ENCODE results near the gene TCEAL1. TPM values are rescaled to one million over a fixed set of nuclear protein-coding genes. Genes with fewer than 3 reads are reported as not detected.

Gene TCEAL1
- total RNA-seq, 1 donor from 2014 or later: 93.1 TPM

DNA sequence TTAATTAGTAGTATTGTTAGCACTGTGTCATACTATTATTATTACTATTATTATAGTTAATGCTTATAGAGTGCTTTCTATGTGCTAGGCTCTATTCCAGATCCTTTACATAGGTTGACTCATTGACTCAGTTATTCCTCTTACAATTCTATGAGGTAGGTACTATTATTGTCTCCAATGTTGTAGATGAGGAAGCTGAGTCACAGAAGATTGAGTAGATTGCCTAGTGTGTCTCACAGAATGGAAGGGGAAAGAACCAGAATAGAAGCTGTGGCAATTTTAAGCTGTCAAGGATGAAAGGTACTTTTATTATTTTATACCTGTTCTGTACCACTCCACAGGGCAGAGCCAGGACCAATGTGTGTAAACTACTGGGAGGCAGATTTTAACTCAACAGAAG is 1.9 kb upstream of the TCEAL1 start:
- H3K4me1 ChIP-seq: peaks cover 12% of the 10 kb centered on the region
- H3K4me3 ChIP-seq: no peak overlapping the region
- TF ChIP-seq POLR2A (IDR thresholded peaks at IDR 0.05) (no peak), POLR2AphosphoS5 (IDR thresholded peaks at IDR 0.05; ENCODE audit: insufficient read depth in 1 of 2, low read depth in 1 of 2) (no peak)
- TF ChIP-seq, protein P1, sequence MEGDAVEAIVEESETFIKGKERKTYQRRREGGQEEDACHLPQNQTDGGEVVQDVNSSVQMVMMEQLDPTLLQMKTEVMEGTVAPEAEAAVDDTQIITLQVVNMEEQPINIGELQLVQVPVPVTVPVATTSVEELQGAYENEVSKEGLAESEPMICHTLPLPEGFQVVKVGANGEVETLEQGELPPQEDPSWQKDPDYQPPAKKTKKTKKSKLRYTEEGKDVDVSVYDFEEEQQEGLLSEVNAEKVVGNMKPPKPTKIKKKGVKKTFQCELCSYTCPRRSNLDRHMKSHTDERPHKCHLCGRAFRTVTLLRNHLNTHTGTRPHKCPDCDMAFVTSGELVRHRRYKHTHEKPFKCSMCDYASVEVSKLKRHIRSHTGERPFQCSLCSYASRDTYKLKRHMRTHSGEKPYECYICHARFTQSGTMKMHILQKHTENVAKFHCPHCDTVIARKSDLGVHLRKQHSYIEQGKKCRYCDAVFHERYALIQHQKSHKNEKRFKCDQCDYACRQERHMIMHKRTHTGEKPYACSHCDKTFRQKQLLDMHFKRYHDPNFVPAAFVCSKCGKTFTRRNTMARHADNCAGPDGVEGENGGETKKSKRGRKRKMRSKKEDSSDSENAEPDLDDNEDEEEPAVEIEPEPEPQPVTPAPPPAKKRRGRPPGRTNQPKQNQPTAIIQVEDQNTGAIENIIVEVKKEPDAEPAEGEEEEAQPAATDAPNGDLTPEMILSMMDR (IDR thresholded peaks at IDR 0.05): no peak
- no peak for DNase-seq (ENCODE audit: extremely low spot score in 2 of 2)
- H3K36me3 ChIP-seq: no peaks in the 10 kb centered on the region
- H3K27ac ChIP-seq: peak overlapping the region; percentile 98
- H3K9me3 ChIP-seq: no peaks in the 10 kb centered on the region
- no peaks in the 10 kb centered on the region for H3K27me3 ChIP-seq
- intact Hi-C loops (cut with DNase I): loop anchor here (5.0 kb wide), 1 partner anchor 90 kb away; no protein-coding TSS in a partner anchor

DNA sequence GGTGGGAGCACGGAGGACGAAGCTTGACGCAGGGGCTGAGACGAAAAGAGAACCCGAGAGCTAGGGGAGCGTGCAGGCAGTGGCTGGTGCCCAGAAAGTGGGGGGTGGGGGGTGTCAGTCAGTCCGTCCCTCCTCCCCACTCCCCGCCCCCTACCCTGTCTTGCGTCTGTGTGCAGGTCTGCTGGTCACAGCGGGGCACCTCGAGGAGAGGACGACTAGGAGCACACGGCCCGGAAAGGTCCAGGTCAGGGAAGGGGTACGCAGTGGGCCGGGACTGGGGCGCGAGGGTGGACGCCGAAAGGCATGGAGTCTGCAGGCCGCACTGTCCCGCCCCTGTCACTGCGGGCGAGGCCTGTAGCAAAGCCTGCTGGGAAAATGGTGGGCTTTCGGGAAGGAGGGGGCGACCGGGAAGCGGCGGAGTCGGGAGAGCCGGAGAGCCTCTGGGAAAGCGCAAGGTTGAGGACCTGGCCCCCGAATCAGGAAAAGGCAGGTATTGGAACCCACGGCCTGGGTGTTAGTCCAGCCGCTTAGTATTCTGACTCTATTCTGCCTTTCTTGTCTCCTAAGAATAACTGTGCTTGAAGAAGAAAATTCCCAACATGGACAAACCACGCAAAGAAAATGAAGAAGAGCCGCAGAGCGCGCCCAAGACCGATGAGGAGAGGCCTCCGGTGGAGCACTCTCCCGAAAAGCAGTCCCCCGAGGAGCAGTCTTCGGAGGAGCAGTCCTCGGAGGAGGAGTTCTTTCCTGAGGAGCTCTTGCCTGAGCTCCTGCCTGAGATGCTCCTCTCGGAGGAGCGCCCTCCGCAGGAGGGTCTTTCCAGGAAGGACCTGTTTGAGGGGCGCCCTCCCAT is 769 bp downstream of the TCEAL1 start:
- TF ChIP-seq, protein P1 (IDR thresholded peaks at IDR 0.05): no peak
- TF ChIP-seq POLR2A (IDR thresholded peaks at IDR 0.05): peak in 1 of 2 donors; percentile 14
- peak in 1 of 2 donors; percentile 65 for TF ChIP-seq POLR2AphosphoS5 (IDR thresholded peaks at IDR 0.05; ENCODE audit: insufficient read depth in 1 of 2, low read depth in 1 of 2)
- peak overlapping the region; percentile 98 for H3K27ac ChIP-seq
- DNase-seq (ENCODE audit: extremely low spot score in 2 of 2): no peak
- peaks cover 12% of the 10 kb centered on the region for H3K4me1 ChIP-seq
- no peaks in the 10 kb centered on the region for H3K36me3 ChIP-seq
- peak overlapping the region; percentile 59 to 69 for H3K4me3 ChIP-seq
- H3K27me3 ChIP-seq: no peaks in the 10 kb centered on the region
- intact Hi-C loops (cut with DNase I): loop anchor here (5.0 kb wide), 1 partner anchor 92 kb away; no protein-coding TSS in a partner anchor
- no peaks in the 10 kb centered on the region for H3K9me3 ChIP-seq

DNA sequence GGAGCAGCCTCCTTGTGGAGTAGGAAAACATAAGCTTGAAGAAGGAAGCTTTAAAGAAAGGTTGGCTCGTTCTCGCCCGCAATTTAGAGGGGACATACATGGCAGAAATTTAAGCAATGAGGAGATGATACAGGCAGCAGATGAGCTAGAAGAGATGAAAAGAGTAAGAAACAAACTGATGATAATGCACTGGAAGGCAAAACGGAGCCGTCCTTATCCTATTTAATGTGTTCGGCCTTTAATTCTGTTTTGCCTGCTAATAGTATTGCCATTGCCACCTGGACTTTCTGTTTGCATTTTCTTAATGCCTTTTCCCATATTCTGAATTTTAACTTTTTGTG is 1.4 kb downstream of the TCEAL1 start:
- DNase-seq (ENCODE audit: extremely low spot score in 2 of 2): no peak
- H3K27me3 ChIP-seq: no peaks in the 10 kb centered on the region
- no peaks in the 10 kb centered on the region for H3K9me3 ChIP-seq
- peak overlapping the region; percentile 98 for H3K27ac ChIP-seq
- H3K36me3 ChIP-seq: no peaks in the 10 kb centered on the region
- H3K4me3 ChIP-seq: peak overlapping the region; percentile 59 to 69
- intact Hi-C loops (cut with DNase I): no loop called here
- peaks cover 10% of the 10 kb centered on the region for H3K4me1 ChIP-seq
- no peak for TF ChIP-seq POLR2AphosphoS5 (IDR thresholded peaks at IDR 0.05; ENCODE audit: insufficient read depth in 1 of 2, low read depth in 1 of 2)
- TF ChIP-seq, protein P1 (IDR thresholded peaks at IDR 0.05): no peak
- no peak for TF ChIP-seq POLR2A (IDR thresholded peaks at IDR 0.05)

DNA sequence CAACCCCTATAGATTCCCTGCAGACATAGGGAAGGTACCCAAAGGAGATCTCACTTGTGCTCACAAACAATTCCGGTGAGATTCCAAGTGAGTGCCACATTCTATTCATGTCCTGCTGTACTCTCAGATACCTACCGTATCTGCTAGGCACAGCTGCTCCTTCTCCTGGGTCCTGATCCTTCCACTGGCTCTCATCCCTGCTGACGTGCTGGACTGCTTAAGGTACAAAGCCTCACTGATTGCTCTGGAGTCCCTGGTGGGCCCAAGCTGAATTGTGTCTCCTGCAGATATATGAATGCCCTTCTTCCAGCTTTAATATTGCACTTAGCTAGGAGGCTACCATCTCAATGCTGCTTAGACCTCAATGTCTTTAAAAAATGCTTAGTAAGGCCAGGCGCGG is 2.4 kb downstream of the TCEAL1 start:
- Histone ChIP-seq H3K27ac (peak overlapping the region; percentile 98), H3K4me1 (peaks cover 8% of the 10 kb centered on the region), H3K36me3 (no peaks in the 10 kb centered on the region), H3K27me3 (no peaks in the 10 kb centered on the region), H3K9me3 (no peaks in the 10 kb centered on the region), H3K4me3 (peak overlapping the region in 1 of 2 donors; percentile 25)
- no peak for DNase-seq (ENCODE audit: extremely low spot score in 2 of 2)
- intact Hi-C loops (cut with DNase I): no loop called here
- TF ChIP-seq, protein P1 (IDR thresholded peaks at IDR 0.05): no peak
- TF ChIP-seq POLR2A (IDR thresholded peaks at IDR 0.05): no peak

DNA sequence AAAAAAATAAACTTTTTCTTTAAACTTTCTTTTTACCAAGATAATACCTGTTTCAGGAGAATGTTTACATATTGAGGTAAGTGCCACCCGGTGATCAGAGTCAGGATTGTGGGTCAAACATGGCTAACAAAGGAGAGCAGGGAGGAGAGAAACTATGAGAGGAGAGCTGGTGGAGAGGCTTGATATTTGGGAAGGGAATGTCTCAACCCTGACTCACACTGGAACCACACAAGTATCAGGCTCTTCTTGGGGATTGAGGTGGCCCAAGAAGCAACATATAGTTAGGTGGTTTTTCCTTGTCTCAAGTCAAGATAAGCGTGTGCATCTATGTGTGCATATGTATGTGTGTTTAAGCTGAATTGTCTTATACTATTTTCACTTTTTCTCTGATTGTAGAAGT is 6.7 kb downstream of the TCEAL1 start:
- no peak overlapping the region for H3K4me3 ChIP-seq
- intact Hi-C loops (cut with DNase I): no loop called here

More for the DNA sequence above, 6.7 kb downstream of the TCEAL1 start:
- Histone ChIP-seq H3K9me3 (no peaks in the 10 kb centered on the region), H3K27ac (no peak overlapping the region), H3K27me3 (no peaks in the 10 kb centered on the region), H3K4me1 (no peaks in the 10 kb centered on the region), H3K36me3 (no peaks in the 10 kb centered on the region)
- TF ChIP-seq POLR2AphosphoS5 (IDR thresholded peaks at IDR 0.05; ENCODE audit: insufficient read depth in 1 of 2, low read depth in 1 of 2) (no peak), POLR2A (IDR thresholded peaks at IDR 0.05) (no peak)
- TF ChIP-seq, protein P1 (IDR thresholded peaks at IDR 0.05): no peak
- no peak for DNase-seq (ENCODE audit: extremely low spot score in 2 of 2)

Data from vagina (tissue), 2 donors.